C4-2B (cell line): ENCODE data around the gene FABP2.

Experiments used
- CTCF ChIP-seq: fragments of 450-650 bp; conservative IDR thresholded peaks from 2 replicates; pipeline ENCODE4 v1.5.1; 2017; ENCODE audit warnings: mild to moderate bottlenecking
- ZFX ChIP-seq: fragments of 450-650 bp; IDR thresholded peaks from 2 replicates; pipeline ENCODE4 v1.6.1; 2017

- no peak for TF ChIP-seq CTCF
- no peak for TF ChIP-seq ZFX
Measured at GRCh38 chr4:119290598-119290997, 31.3 kb downstream of the FABP2 start.
